HG02763 (cell line): ENCODE measurements around the gene WSCD2.

ENCODE experiments used
- ATAC-seq: cut with Tn5 transposase; IDR thresholded peaks from one replicate; pipeline ENCODE4 v1.9.1; 2021; ENCODE audit warnings: mild to moderate bottlenecking, moderate library complexity; ENCODE audit not compliant: unreplicated experiment

The WSCD2 gene

DNA sequence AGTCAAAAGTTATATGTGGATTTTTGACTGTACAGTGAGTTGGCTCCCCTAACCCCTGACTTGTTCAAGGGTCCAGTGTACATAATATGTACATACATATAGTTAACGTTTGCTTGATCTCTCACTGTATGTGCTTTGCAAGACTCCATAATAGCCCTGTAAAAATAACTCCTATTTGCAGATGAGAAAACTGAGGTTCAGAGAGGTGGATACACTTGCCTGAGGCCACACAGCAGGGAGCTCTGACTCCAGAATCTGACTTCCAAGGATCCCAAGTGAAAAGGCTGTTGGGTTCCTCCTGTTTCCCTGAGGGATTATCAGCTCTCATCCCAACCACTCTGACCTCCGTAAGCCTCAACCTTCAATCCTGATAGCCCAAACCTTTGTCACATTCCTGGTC is 168.3 kb downstream of the WSCD2 start:
- no peak for ATAC-seq

GRCh38 chr12:108297895-108298760 is 169.0 kb downstream of the WSCD2 start:
- ATAC-seq, result no peak

GRCh38 chr12:108298761-108299275 is 169.7 kb downstream of the WSCD2 start:
- no peak for ATAC-seq

- no peak for ATAC-seq
These were observed 170.4 kb downstream of the WSCD2 start for GRCh38 chr12:108299516-108299915.
